GM12891 (cell line): ENCODE results near the gene TMEM266.

Experiments
- PAX5 ChIP-seq: IDR thresholded peaks from 2 replicates; pipeline ENCODE4 v1.6.1; 2011; ENCODE audit warnings: low read length, moderate library complexity, mild to moderate bottlenecking; ENCODE audit not compliant: insufficient read depth, severe bottlenecking
- POLR2A ChIP-seq: IDR thresholded peaks from 2 replicates; pipeline ENCODE4 v1.6.1; 2011; ENCODE audit warnings: low read depth, low read length, control low read depth
- POLR2AphosphoS5 ChIP-seq: IDR thresholded peaks from 2 replicates; pipeline ENCODE4 v1.6.1; 2011; ENCODE audit warnings: low read depth, low read length, control low read depth
- POU2F2 ChIP-seq: IDR thresholded peaks from 2 replicates; pipeline ENCODE4 v1.6.1; 2011; ENCODE audit warnings: low read depth, mild to moderate bottlenecking, control low read depth, low read length, moderate library complexity
- SPI1 ChIP-seq: IDR thresholded peaks from 2 replicates; pipeline ENCODE4 v1.6.1; 2011; ENCODE audit warnings: low read depth, low read length, control low read depth
- TAF1 ChIP-seq: IDR thresholded peaks from 2 replicates; pipeline ENCODE4 v1.6.1; 2011; ENCODE audit warnings: low read depth, low read length, control low read depth

DNA sequence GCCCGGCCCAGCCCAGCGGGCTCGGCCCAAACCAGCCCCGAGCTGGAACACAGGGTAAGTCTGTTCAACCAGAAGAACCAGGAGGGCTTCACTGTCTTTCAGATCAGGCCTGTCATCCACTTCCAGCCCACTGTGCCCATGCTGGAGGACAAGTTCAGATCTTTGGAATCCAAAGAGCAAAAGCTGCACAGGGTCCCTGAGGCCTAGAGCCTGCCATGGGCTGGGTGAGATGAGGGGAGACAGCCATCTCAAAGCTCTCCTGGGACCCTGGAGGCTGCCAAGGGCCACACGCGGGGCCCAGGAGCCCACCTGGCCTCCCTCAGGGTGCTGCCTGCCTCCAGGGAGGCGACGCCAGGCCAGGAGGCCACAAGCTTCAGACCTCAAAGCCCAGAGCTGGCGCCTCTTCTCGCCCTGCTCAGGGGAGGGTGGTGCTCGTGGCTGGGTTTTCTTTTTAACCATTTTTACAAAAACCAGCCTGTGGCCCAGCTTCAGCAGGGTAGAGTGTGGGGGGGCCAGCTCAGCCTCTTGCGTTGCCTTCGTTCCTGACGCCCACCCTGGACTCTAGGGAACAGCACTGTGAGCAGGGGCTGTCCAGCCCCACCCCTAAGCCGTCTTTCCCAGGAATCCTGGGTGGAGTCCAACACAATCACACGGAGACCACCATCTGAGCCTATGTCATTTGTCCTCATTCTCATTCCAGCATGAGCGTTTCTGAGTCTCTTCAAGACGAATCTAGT lies 144.5 kb downstream of the TMEM266 start:
- TF ChIP-seq POLR2AphosphoS5 (no peak), POLR2A (no peak), TAF1 (no peak), PAX5 (no peak), SPI1 (no peak), POU2F2 (no peak)
